ENCODE data around the gene FOXI1.
"Not testable (repeated sequence)": the region's sequence is repeated elsewhere in the genome, so short reads cannot be mapped to it uniquely, and the experiment has no call there.

Gene FOXI1

DNA sequence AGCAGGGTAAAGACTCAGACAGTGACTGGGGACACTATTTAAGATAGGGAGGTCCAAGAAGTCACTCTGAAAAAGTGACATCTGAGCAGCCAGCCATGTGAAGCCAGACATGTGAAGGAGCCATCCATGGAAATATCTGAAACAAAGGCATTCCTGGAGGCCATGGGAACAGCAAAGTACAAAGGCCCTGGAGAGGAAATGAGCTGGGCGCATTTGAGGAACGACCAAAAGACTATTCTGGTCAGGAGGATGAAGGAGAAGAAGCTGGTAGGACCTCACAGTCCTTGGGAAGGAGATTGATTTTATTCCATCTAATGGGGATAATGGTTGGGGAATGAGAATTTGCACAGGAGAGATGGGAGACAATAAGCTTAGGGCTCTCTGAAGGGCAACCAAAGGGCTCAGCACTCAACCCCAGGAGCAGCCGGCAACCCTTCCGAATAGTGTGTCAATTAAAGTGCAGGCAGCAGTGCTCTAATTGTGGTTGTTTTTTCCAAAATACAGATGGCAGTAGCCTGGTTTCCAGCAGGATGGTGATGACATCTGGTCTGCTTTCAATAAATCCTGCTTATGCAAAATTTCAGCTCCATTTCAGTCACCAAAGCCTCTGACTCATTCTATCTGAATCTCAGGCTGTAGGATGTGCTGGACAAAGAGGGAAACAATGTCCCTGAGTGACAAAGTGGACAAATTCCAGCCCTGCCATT is 26.7 kb downstream of the FOXI1 start:
- no peak for DNase-seq

GRCh38 chr5:170132976-170133448 is 27.3 kb downstream of the FOXI1 start:
- no peak for DNase-seq

GRCh38 chr5:170135796-170136490 is 30.2 kb downstream of the FOXI1 start:
- no peak for DNase-seq

DNA sequence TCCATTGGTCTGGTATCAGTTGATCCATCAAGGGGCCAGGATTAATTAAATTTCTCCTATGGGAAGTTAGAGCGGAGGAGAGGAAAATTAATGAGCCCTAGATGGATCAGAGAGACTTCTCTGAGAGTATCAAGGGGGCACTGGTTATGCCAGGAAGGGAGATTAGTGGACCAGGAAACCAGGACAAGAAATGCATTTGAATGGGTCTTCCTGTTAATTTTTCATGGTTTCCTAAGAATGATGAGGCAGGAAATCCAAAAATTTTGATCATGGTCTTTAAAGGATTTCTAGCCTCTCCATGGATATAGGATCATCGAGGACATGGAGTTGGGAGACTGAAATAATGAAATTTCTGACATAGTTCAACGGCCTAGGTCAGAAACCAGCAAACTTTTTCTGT is 30.8 kb downstream of the FOXI1 start:
- DNase-seq, result no peak

GRCh38 chr5:170137694-170138214 is 32.1 kb downstream of the FOXI1 start:
- DNase-seq, result no peak

DNA sequence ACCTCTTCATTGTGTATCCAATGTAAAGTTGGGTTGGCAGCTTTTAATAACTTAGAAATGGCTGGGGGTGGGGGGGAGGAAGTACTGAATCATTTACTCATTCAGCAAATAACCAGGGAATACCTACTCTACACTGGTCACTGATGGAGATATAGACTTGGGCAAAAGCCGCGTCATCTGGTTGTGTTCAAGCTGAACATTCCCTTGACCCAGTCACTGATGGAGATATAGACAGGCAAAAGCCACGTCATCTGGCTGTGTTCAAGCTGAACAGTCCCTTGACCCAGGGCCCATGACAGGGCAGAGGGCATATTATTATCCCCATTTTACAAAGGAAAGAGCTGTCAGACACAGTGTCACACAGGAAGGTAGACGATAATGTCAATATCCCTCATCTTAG is 32.6 kb downstream of the FOXI1 start:
- DNase-seq, result no peak

- DNase-seq, result no peak
Measured at GRCh38 chr5:170139786-170140335, 34.2 kb downstream of the FOXI1 start.

DNA sequence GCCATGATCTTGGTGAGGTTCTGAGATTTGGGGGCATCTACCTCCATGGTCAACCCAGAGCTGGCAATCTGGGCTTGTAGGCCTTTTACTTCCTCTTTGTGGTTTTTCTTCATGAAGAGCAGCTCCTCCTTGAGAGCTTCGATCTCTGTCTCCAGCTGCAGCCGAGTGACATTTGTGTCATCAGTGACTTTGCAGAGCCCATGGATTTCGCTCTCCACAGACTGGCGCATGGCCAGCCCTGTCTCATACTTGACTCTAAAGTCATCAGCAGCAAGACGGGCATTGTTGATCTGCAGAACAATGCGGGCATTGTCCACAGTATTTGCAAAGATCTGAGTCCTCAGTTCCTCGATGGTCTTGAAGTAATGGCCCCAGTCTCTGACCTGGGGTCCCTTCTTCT is 35.5 kb downstream of the FOXI1 start:
- not testable (repeated sequence) for DNase-seq

DNA sequence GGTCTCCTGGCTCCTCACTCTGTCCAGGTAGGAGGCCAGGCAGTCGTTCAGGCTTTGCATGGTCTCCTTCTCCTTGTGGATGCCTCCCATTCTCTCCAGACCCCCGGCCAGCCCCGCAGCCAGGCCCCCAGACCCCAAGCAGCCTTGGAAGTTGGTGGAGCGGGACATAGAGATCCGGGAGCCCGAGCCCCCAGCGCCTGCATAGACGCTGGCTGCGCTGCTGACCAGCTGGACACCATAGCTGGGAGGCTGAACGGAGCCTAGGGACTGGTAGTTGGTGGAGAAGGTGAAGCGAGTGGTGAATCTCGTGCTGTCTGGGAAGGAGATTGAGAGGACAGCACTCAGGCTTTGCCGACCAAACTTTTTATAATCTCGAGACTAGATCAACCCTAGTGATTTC is 35.9 kb downstream of the FOXI1 start:
- no peak for DNase-seq

DNA sequence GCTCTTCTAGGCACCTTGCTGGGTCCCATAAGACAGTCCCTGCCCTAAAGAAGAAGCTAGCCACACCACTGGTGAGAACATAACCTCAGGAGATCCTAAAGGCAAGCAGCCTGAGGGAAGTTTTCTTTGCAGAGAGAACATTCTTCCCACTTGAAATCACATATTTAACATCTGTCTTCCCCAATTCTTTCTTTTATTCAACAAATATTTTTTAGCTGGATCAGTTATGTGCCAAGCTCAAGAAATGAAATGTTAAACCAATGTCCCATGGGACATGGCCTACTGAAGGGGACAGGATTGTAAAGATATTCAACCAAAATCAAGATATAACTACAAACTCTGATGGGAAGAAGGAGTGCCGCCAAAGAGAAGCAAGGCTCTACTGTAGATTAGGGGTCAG is 36.5 kb downstream of the FOXI1 start:
- DNase-seq, result no peak

GRCh38 chr5:170143091-170143490 is 37.4 kb downstream of the FOXI1 start:
- no peak for DNase-seq

GRCh38 chr5:170143710-170144109 is 38.0 kb downstream of the FOXI1 start:
- DNase-seq, result no peak

- DNase-seq, result no peak
Measured at GRCh38 chr5:170144286-170145023, 38.8 kb downstream of the FOXI1 start.

DNA sequence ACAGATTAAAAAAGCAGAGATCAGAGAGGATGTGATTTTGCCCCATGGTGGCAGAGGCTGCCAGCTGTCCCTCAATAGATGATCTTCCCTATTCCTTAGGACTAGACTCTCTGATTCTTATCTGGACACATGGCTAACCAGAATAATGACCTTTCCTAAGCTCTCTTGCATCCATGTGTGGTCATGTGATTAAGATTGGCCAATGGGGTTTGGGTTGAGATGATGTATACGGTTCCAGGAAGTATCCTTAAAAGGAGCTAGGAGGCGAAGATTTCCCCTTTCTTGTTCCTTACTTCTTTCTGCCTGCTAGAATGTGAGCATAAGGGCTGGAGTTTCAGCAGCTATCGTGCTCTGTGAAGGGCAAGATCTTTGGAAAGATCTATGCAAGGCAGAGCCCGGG is 39.8 kb downstream of the FOXI1 start:
- DNase-seq, result no peak

DNA sequence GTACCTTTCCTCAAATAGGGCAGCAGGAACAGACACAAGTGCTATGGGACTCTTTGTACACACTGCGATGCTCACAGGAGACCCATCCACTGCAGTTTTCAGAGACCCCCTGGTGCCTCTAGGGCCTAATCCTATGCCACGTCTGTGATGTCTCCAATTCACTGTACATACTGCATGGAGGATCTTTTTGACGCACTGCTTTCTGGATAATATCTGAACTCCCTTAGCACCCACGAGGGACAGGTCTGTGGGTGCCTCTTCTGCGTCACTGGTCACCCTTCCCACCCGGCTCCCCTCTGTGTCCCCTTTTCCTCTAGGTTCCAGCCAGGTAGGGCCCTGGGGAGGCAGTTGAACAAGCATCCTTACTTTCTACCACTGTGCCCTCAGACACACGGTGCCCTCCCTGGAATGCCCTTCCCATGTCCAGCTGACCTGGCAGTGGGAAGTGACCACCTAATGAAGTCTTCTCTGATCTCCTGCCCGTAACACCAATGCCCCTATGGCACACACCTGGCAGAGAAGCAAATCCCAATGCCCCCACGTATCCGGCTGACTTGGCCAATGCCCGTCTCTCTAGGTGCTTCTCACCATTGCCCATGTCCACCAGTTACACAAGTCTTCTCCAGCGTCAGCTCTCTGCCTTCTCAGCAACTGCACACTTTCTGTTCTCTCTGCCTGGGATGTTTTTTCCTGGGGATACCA is 41.5 kb downstream of the FOXI1 start:
- DNase-seq, result no peak

GRCh38 chr5:170147753-170148264 is 42.1 kb downstream of the FOXI1 start:
- no peak for DNase-seq

- DNase-seq, result no peak
Measured at GRCh38 chr5:170148430-170149205, 42.9 kb downstream of the FOXI1 start.

GRCh38 chr5:170149206-170149515 is 43.5 kb downstream of the FOXI1 start:
- no peak for DNase-seq

DNA sequence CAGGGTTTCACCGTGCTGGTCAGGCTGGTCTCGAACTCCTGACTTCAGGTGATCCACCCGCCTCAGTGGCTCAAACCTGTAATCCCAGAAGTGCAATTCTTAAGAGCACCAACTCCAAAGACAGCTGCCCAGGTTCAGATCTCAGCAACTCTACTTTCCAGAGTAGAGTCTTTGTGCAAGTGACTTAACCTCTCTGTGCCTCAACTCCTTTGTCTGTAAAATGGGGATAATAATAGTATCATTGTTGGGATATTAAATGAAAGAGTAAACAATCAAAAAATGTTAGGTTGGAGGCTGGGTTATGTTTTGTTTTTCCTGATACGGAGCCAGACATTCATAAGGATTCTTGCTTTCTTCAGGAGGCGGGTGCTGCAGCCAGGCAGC is 45.0 kb downstream of the FOXI1 start:
- DNase-seq, result no peak

DNA sequence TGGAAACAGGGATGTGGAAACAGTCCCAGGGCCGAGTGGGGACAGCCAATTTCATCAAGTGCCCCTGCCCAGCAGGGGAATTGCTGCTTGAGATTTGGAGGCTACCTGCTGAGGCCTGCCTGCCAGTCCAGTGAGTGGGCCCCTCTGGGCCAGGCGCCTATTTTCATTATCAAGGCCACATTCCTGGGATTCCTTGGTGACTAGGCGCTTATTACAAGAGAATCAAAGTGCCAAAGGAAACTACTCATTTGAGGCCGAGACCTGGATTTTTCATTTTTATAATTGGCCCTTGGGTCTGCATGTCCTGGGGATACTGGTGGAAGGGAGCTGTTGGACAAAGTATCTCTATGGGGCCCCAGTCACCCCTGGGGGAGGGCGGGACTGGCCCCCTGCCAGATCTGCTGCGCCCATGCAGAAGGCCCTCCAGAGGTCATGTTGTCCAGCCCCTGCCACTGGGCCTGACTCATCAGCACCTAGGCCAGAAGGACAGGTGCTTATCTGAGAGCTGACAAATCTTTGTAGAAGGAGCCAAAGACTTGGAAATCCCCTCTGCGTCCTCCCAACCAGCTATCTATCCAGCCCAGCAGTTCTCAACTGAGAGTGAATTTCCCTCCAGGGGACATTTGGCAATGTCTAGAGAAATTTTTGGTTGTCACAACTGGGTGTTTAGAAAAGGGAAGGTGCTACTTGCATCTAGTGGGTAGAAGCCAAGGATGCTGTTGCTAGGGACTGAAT is 45.6 kb downstream of the FOXI1 start:
- DNase-seq, result no peak

- no peak for DNase-seq
Measured at GRCh38 chr5:170152767-170153166, 47.1 kb downstream of the FOXI1 start.

Measured in NCI-H146 (cell line).